HCT116 (cell line): Measurements from ENCODE around the gene C1orf50. TPM values are rescaled to one million over a fixed set of nuclear protein-coding genes. Genes with fewer than 3 reads are reported as not detected.
"Not testable (repeated sequence)": the region's sequence is repeated elsewhere in the genome, so short reads cannot be mapped to it uniquely, and the experiment has no call there.

Source experiments
- ATAC-seq: fragments of 200-7000 bp; cut with Tn5 transposase; 2 replicates; pipeline ENCODE4 v1.9.1; 2020; ENCODE audit warnings: mild to moderate bottlenecking, moderate library complexity
- BruUV-seq: library from RNA; stranded (reverse); fragments of 400-500 nt; replicated peaks from 2 replicates; lab custom pipeline; 2021; lab: Mats Ljungman, UMichigan
- CTCF ChIA-PET: fragments of 300-600 bp; sonication (Branson Sonifier 250); formaldehyde crosslinking; loops from one replicate; lab custom pipeline; 2021; ENCODE audit warnings: antibody characterized with exemption; lab: Charles Lee
- POLR2A ChIA-PET: fragments of 300-600, 350-600 bp; sonication (Branson Sonifier 250); formaldehyde crosslinking; loops from one replicate; lab custom pipeline; 2021; ENCODE audit warnings: antibody characterized with exemption; lab: Charles Lee
- RAD21 ChIA-PET, 2 experiments: fragments of 300-600 bp; sonication (Branson Sonifier 250); formaldehyde crosslinking; loops; one replicate each; lab custom pipeline; 2023; ENCODE audit warnings: low total read pairs in 2 of 2; ENCODE audit not compliant: uncharacterized antibody in 2 of 2, unreplicated experiment in 2 of 2, low non-redundant PET in 1 of 2; lab: Charles Lee
- DNase-seq: peaks from one replicate; pipeline ENCODE4 v3.0.0-alpha.2; 2010; ENCODE audit warnings: low read depth, low spot score
- H2AFZ ChIP-seq: fragments of 200-600 bp; shearing (Covaris generic), sonication (generic); 2 replicates; pipeline ENCODE4 v1.6.1; 2017; ENCODE audit warnings: low read depth, mixed run types, mixed read lengths, antibody characterized with exemption, low read length; ENCODE audit not compliant: poor library complexity, severe bottlenecking
- H3K27ac ChIP-seq: 2 replicates; pipeline ENCODE4 v1.5.1; 2012; ENCODE audit warnings: low read depth, low read length
- H3K27me3 ChIP-seq: fragments of 200-600 bp; sonication (generic); 2 replicates; pipeline ENCODE4 v1.6.1; 2016; ENCODE audit warnings: mixed run types, low read length, mixed read lengths; ENCODE audit not compliant: insufficient read depth
- H3K36me3 ChIP-seq, 2 experiments: fragments of 200-500 bp in 1 of 2; fragments of 200-600 bp in 1 of 2; sonication (Bioruptor generic) in 1 of 2; sonication (generic) in 1 of 2; 2 replicates each; pipeline versions ENCODE4 v1.5.1 to v1.6.1; 2014 to 2016; ENCODE audit warnings: low read length in 2 of 2, inconsistent platforms in 1 of 2, mixed read lengths in 1 of 2, mixed run types in 1 of 2; ENCODE audit not compliant: insufficient read depth in 2 of 2, control insufficient read depth in 1 of 2
- H3K4me1 ChIP-seq, 2 experiments: fragments of 200-600 bp in 1 of 2; sonication (generic) in 1 of 2; 2 replicates each; pipeline versions ENCODE4 v1.5.1 to v1.6.1; 2012 to 2017; ENCODE audit warnings: low read length in 2 of 2, inconsistent platforms in 1 of 2, mild to moderate bottlenecking in 1 of 2, mixed read lengths in 1 of 2, mixed run types in 1 of 2, moderate library complexity in 1 of 2; ENCODE audit not compliant: insufficient read depth in 2 of 2, control insufficient read depth in 1 of 2
- H3K4me2 ChIP-seq: fragments of 200-600 bp; sonication (generic); 2 replicates; pipeline ENCODE4 v1.6.1; 2017; ENCODE audit warnings: mixed run types, low read length, mixed read lengths
- H3K4me3 ChIP-seq, 2 experiments: fragments of 200-600 bp in 1 of 2; sonication (generic) in 1 of 2; replicated peaks in 1 of 2; 2 replicates each; pipeline ENCODE4 v1.5.1; 2011 to 2016; ENCODE audit warnings: low read length in 2 of 2, control low read depth in 1 of 2, low read depth in 1 of 2, mild to moderate bottlenecking in 1 of 2, mixed read lengths in 1 of 2, mixed run types in 1 of 2
- H3K79me2 ChIP-seq: fragments of 200-600 bp; sonication (generic); 2 replicates; pipeline ENCODE4 v1.6.1; 2017; ENCODE audit warnings: mild to moderate bottlenecking, mixed run types, low read length, moderate library complexity, mixed read lengths; ENCODE audit not compliant: insufficient read depth
- H3K9ac ChIP-seq: fragments of 200-600 bp; sonication (generic); 2 replicates; pipeline ENCODE4 v1.6.1; 2016; ENCODE audit warnings: low read length, mixed read lengths
- H3K9me2 ChIP-seq: fragments of 200-600 bp; sonication (generic), shearing (Covaris generic); 2 replicates; pipeline ENCODE4 v1.6.1; 2017; ENCODE audit warnings: mixed run types, mild to moderate bottlenecking, moderate library complexity; ENCODE audit not compliant: insufficient read depth
- H3K9me3 ChIP-seq, 2 experiments: fragments of 200-500 bp in 1 of 2; fragments of 200-600 bp in 1 of 2; sonication (Bioruptor generic) in 1 of 2; sonication (generic) in 1 of 2; 2 replicates each; pipeline ENCODE4 v1.6.1; 2014 to 2017; ENCODE audit warnings: low read length in 2 of 2, mixed read lengths in 2 of 2, inconsistent platforms in 1 of 2, low read depth in 1 of 2, mild to moderate bottlenecking in 1 of 2, mixed run types in 1 of 2, moderate library complexity in 1 of 2; ENCODE audit not compliant: control insufficient read depth in 1 of 2, insufficient read depth in 1 of 2
- H4K20me1 ChIP-seq: fragments of 200-600 bp; sonication (generic), shearing (Covaris generic); 2 replicates; pipeline ENCODE4 v1.6.1; 2017; ENCODE audit warnings: mixed run types, mild to moderate bottlenecking, moderate library complexity; ENCODE audit not compliant: insufficient read depth
- ATF3 ChIP-seq: IDR thresholded peaks from 2 replicates; pipeline ENCODE4 v1.6.1; 2012
- CBX3 ChIP-seq: IDR thresholded peaks from 2 replicates; pipeline ENCODE4 v1.6.1; 2012; ENCODE audit warnings: low read depth
- CEBPB ChIP-seq: IDR thresholded peaks from 2 replicates; pipeline ENCODE4 v1.6.1; 2012; ENCODE audit warnings: low read depth
- ELF1 ChIP-seq: IDR thresholded peaks from 2 replicates; pipeline ENCODE4 v1.6.1; 2012; ENCODE audit warnings: low read depth, borderline replicate concordance
- EZH2phosphoT487 ChIP-seq: fragments of 200-600 bp; IDR thresholded peaks from 2 replicates; pipeline ENCODE4 v1.6.1; 2018; ENCODE audit warnings: antibody characterized with exemption, borderline replicate concordance
- JUND ChIP-seq: IDR thresholded peaks from 2 replicates; pipeline ENCODE4 v1.6.1; 2012
- POLR2AphosphoS5 ChIP-seq: IDR thresholded peaks from 2 replicates; pipeline ENCODE4 v1.6.1; 2011; ENCODE audit warnings: mild to moderate bottlenecking, low read depth, low read length, moderate library complexity
- RAD21 ChIP-seq: IDR thresholded peaks from 2 replicates; pipeline ENCODE4 v1.6.1; 2012; ENCODE audit warnings: low read depth, mild to moderate bottlenecking
- REST ChIP-seq: IDR thresholded peaks from 2 replicates; pipeline ENCODE4 v1.6.1; 2012; ENCODE audit warnings: low read depth
- SP1 ChIP-seq: IDR thresholded peaks from 2 replicates; pipeline ENCODE4 v1.6.1; 2012; ENCODE audit warnings: low read depth
- SRF ChIP-seq: IDR thresholded peaks from 2 replicates; pipeline ENCODE4 v1.6.1; 2012; ENCODE audit warnings: low read depth
- ZBTB33 ChIP-seq: IDR thresholded peaks from 2 replicates; pipeline ENCODE4 v1.6.1; 2011; ENCODE audit warnings: mild to moderate bottlenecking, low read length, moderate library complexity; ENCODE audit not compliant: insufficient replicate concordance; ENCODE audit errors: extremely low read depth
- ZFX ChIP-seq: fragments of 450-650 bp; IDR thresholded peaks from 2 replicates; pipeline ENCODE4 v1.6.1; 2017
- intact Hi-C: fragments of 100-400 bp; cut with micrococcal nuclease; formaldehyde crosslinking; loops from 2 replicates; pipeline ENCODE4 v1.10.0; 2022
- total RNA-seq: library from RNA; stranded (reverse); gene quantifications from one replicate; pipeline ENCODE4 v1.2.1, GENCODE V29; 2021; ENCODE audit not compliant: unreplicated experiment

C1orf50 gene
- total RNA-seq, 1 experiment from 2014 or later, result 5.8 TPM

GRCh38 chr1:42721926-42722325, 45.1 kb upstream of the C1orf50 start:
- RAD21 ChIA-PET, result no interaction called here
- Histone ChIP-seq H3K27ac (no peak overlapping the region), H4K20me1 (no peaks in the 10 kb centered on the region), H3K4me1 (peaks cover 0 to 4% of the 10 kb centered on the region in 2 experiments; a peak in 1 of 4 replicates), H3K9me2 (no peaks in the 10 kb centered on the region), H3K9me3 (no peaks in the 10 kb centered on the region), H3K27me3 (no peaks in the 10 kb centered on the region), H3K79me2 (no peaks in the 10 kb centered on the region), H3K9ac (no peak overlapping the region), H3K4me3 (no peak overlapping the region), H3K4me2 (no peak overlapping the region), H3K36me3 (no peaks in the 10 kb centered on the region), H2AFZ (no peak overlapping the region)
- no peak for DNase-seq
- TF ChIP-seq RAD21, result no peak
- no peak for TF ChIP-seq SP1
- no peak for TF ChIP-seq ATF3
- no peak for TF ChIP-seq SRF
- TF ChIP-seq JUND, result no peak
- no peak for TF ChIP-seq CEBPB
- no peak for TF ChIP-seq ZBTB33
- no peak for TF ChIP-seq CBX3
- no peak for TF ChIP-seq POLR2AphosphoS5
- TF ChIP-seq REST, result no peak
- TF ChIP-seq ZFX, result no peak
- no peak for TF ChIP-seq ELF1
- no peak for TF ChIP-seq EZH2phosphoT487
- no peak for ATAC-seq
- POLR2A ChIA-PET, result no interaction called here
- intact Hi-C loops, result no loop called here
- BruUV-seq, result no TSS peak
- CTCF ChIA-PET, result no interaction called here

- H4K20me1 ChIP-seq, H3K27me3 ChIP-seq, intact Hi-C loops, DNase-seq, H3K36me3 ChIP-seq, H3K9ac ChIP-seq, H2AFZ ChIP-seq, CTCF ChIA-PET, H3K4me3 ChIP-seq, H3K4me1 ChIP-seq, H3K9me3 ChIP-seq, H3K79me2 ChIP-seq, H3K4me2 ChIP-seq, POLR2A ChIA-PET, BruUV-seq, RAD21 ChIA-PET, H3K27ac ChIP-seq, ATAC-seq, H3K9me2 ChIP-seq: not testable (repeated sequence)
Measured at GRCh38 chr1:42722403-42722802, 44.6 kb upstream of the C1orf50 start.
